Measurements from ENCODE around the gene DNAJC27.

GRCh38 chr2:24914713-24915112 is 57.0 kb downstream of the DNAJC27 start:
- no peak for TF ChIP-seq CTCF (IDR thresholded peaks at IDR 0.05)
- no peak for TF ChIP-seq POLR2A (IDR thresholded peaks at IDR 0.05)

All from esophagus squamous epithelium (tissue), 4 donors.